Heart left ventricle (tissue), 13 donors: ENCODE data around the gene XIRP2.
"Not testable (repeated sequence)": the region's sequence is repeated elsewhere in the genome, so short reads cannot be mapped to it uniquely, and the experiment has no call there.

ENCODE experiments used
- POLR2A ChIP-seq, 2 donors: fragments of 450-650 bp; IDR thresholded peaks; one replicate each; pipeline ENCODE4 v1.6.1; 2017; ENCODE audit warnings: antibody characterized with exemption in 2 of 2, mild to moderate bottlenecking in 2 of 2, moderate library complexity in 2 of 2
- TF ChIP-seq, protein P1 (sequence below), 12 donors: fragments of 200-600 bp; sonication (generic) in 4 of 12; IDR thresholded peaks; one replicate each; pipeline versions ENCODE4 v1.5.0 to v1.8.0; 2018 to 2022; ENCODE audit warnings: antibody characterized with exemption in 12 of 12, mild to moderate bottlenecking in 5 of 12
- donor health status: ischemic (EF 13 %, LVEDD 7.1; RV severe dilation, severe dysfunction).
- donor health status: DM: no; HTN: yes; CAD: no.
- donor health status: DM: no; HTN: no; CAD: no.
- donor health status: ischemic (EF 25% LVEDD 6.9; RV normal size, moderate dysfunction).
- donor health status: ischemic (EF 25% LVEDD 5.7; RV mildly dilated, moderate dysfunction).
- donor health status: ischemic (EF 35%, LVEDD 5.7; RV mildly dilated, moderate dysfunction).
- donor health status: nonischemic (EF 11% LVEDD 7.7; RV severe dilation, severe dysfunction).
- donor health status: DM: yes; HTN: yes; CAD: no.
- donor health status: PGD.
- donor health status: ischemic (EF 29% LVEDD 5.4; RV normal size, mild dysfunction).
- donor health status: nonischemic (EF 23%, LVEDD 6.1; RV moderate dilation, normal function).

DNA sequence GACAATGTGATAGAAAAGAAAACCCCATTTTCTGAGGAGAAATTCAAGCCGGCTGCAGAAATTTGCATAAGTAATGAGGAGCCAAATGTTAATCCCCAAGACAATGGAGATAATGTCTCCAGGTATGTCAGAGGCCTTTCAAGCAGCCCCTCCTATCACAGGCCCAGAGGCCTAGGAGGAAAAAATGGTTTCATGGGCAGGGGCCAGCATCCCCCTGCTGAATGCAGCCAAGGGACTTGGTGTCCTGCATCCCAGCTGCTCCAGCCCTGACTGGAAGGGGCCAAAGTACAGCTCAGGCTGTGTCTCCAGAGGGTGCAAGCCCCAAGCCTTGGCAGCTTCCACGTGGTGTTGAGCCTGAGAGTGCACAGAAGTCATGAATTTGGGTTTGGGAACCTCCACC lies 380.0 kb downstream of the XIRP2 start:
- TF ChIP-seq, protein P1, sequence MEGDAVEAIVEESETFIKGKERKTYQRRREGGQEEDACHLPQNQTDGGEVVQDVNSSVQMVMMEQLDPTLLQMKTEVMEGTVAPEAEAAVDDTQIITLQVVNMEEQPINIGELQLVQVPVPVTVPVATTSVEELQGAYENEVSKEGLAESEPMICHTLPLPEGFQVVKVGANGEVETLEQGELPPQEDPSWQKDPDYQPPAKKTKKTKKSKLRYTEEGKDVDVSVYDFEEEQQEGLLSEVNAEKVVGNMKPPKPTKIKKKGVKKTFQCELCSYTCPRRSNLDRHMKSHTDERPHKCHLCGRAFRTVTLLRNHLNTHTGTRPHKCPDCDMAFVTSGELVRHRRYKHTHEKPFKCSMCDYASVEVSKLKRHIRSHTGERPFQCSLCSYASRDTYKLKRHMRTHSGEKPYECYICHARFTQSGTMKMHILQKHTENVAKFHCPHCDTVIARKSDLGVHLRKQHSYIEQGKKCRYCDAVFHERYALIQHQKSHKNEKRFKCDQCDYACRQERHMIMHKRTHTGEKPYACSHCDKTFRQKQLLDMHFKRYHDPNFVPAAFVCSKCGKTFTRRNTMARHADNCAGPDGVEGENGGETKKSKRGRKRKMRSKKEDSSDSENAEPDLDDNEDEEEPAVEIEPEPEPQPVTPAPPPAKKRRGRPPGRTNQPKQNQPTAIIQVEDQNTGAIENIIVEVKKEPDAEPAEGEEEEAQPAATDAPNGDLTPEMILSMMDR (IDR thresholded peaks at IDR 0.05): not testable (repeated sequence)
- TF ChIP-seq POLR2A (IDR thresholded peaks at IDR 0.05): not testable (repeated sequence)
